Lower leg skin (tissue), 3 donors: ENCODE measurements around the gene SCRN3.

Source experiments
- POLR2A ChIP-seq, 2 donors: fragments of 450-650 bp; IDR thresholded peaks; one replicate each; pipeline ENCODE4 v1.6.1; 2016 to 2017; ENCODE audit warnings: antibody characterized with exemption in 2 of 2, mild to moderate bottlenecking in 1 of 2, moderate library complexity in 1 of 2
- TF ChIP-seq, protein P1 (sequence below), 3 donors: fragments of 450-650 bp; IDR thresholded peaks; one replicate each; pipeline ENCODE4 v1.5.1; 2016; ENCODE audit warnings: antibody characterized with exemption in 3 of 3, mild to moderate bottlenecking in 3 of 3, moderate library complexity in 2 of 3

GRCh38 chr2:174444761-174445160 lies 49.2 kb downstream of the SCRN3 start:
- TF ChIP-seq, protein P1, sequence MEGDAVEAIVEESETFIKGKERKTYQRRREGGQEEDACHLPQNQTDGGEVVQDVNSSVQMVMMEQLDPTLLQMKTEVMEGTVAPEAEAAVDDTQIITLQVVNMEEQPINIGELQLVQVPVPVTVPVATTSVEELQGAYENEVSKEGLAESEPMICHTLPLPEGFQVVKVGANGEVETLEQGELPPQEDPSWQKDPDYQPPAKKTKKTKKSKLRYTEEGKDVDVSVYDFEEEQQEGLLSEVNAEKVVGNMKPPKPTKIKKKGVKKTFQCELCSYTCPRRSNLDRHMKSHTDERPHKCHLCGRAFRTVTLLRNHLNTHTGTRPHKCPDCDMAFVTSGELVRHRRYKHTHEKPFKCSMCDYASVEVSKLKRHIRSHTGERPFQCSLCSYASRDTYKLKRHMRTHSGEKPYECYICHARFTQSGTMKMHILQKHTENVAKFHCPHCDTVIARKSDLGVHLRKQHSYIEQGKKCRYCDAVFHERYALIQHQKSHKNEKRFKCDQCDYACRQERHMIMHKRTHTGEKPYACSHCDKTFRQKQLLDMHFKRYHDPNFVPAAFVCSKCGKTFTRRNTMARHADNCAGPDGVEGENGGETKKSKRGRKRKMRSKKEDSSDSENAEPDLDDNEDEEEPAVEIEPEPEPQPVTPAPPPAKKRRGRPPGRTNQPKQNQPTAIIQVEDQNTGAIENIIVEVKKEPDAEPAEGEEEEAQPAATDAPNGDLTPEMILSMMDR (IDR thresholded peaks at IDR 0.05) = no peak
- no peak for TF ChIP-seq POLR2A (IDR thresholded peaks at IDR 0.05)
